Fibroblast of the conjunctiva (primary cell): ENCODE data around the gene ADAMTS17.

Source experiments
- DNase-seq: peaks from one replicate; pipeline ENCODE4 v3.0.0-alpha.2; 2010; ENCODE audit warnings: low read depth

The ADAMTS17 gene

GRCh38 chr15:100201376-100202280, 140.1 kb downstream of the ADAMTS17 start:
- no peak for DNase-seq

- DNase-seq: no peak
Measured at GRCh38 chr15:100200287-100200880, 141.4 kb downstream of the ADAMTS17 start.

- DNase-seq: no peak
Measured at GRCh38 chr15:100199711-100200286, 142.0 kb downstream of the ADAMTS17 start.

DNA sequence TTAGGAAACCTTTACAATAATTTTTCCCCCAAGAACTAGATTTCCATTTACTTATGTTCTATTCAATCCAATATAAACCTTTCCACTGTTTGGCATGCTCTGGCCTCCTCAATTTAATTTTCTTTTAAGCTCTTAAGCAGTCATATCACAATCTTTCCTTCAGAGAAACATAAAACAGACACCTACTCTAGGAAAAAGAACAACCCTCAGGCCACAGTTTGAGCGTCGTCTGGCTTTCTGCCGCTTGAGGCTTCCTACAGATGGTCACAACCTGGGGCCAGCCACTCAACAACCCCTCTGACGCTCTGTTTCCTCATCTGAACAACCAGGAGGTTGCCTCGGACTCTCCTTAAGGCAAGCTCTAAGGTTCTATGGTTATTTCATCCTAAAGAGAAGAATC, 143.3 kb downstream of the ADAMTS17 start:
- no peak for DNase-seq

DNA sequence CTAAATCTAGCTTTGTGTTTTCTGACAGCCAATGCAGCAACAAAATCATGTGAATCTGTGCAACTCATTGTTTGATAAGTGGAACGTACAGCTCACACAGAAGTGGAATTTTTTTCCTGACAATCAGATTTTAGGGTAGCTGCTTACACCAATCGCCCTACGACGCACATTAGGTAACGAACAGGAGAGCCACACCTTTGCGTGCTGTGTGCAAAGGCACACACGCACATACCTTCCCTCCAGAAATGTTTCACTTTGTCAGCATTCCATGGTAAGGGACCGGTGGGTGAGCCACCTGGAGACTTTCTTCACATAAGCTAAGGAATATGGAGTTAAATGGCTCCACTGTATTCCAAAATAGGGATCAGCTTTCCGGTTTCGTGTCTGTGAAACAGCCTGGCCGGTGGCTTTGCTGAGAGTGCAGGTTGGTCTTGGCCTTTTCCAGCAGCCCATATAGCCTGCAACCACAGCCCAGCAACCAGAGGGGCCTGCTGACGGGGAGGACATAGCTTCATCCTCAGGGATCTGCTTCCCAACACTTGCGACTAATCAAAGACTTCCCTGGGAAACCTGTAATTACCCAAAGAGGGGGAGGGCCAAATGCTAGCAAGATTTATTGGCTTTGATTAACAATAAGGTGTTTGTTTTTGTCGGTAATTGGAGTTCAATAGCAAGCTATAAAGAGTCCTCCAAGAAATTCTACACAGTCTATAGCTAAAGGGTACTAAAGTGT, 145.3 kb downstream of the ADAMTS17 start:
- DNase-seq: no peak

DNA sequence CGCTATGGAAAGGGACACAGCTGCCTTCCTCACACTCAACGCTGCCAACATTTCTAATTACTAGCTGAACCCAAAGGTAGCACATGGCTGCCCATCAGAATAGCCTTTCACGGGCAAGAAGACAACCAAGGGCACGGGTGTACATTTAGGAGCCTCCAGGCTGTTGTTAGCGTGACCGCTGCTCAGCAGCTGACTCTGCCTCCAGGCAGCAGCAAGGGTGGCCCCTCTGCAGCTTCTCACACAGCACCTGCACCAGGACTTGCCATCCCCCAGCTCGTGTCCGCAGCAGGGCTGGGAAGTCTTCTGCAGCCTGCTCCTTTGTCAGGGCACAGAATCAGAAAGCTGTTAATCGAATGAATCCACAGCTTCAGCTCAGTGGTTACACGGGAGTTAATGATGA, 146.8 kb downstream of the ADAMTS17 start:
- DNase-seq: no peak

- DNase-seq: no peak
Measured at GRCh38 chr15:100193277-100193860, 148.4 kb downstream of the ADAMTS17 start.

DNA sequence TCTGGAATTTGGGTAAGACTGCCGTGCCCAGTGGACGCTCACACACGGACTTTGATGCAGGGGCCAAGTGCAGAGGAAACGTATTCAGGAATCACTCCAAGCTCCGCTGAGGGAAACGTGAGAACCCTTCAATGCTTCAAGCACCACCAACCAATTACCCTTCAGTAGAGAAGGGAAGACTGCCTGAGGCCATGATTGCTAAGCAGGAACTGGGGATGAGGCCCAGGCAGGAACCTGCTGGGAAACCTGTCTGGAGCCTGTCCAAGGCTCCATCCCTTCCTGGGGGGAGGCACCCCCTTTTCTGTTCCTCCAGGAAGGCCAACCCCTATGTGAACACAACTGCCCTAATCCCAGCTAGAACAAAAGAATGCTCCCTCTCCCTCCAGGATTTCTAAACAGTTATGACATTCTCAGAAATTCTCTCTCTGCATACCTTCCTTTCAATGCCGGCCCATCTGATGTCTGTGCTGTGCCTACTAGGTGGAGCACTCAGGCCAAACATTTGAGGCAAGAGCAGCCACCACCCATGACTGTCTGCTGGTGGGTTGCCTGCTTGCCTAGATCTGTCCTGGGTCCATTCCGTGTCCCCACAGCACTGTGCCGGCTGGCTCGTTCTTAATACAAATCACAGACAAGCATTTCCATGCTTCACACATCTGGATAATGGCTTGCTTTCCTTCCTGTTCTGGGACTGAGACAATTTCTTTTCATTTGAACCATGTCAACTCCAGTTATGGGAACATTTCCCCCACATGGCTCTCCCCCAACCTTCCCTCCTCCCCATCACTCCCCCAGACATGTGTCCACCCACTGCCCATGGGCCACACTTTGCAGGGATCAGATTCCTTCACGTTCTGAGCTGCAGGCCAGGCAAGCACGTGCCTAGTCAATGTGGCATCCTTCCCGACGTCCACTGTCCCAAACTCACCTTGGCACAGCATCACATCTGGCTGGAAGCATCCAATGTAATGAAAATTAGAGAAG, 149.4 kb downstream of the ADAMTS17 start:
- DNase-seq: no peak

- no peak for DNase-seq
Measured at GRCh38 chr15:100191161-100191560, 150.6 kb downstream of the ADAMTS17 start.

GRCh38 chr15:100190675-100191074, 151.1 kb downstream of the ADAMTS17 start:
- no peak for DNase-seq

- DNase-seq: no peak
Measured at GRCh38 chr15:100189849-100190248, 151.9 kb downstream of the ADAMTS17 start.

GRCh38 chr15:100189319-100189718, 152.5 kb downstream of the ADAMTS17 start:
- DNase-seq: no peak

DNA sequence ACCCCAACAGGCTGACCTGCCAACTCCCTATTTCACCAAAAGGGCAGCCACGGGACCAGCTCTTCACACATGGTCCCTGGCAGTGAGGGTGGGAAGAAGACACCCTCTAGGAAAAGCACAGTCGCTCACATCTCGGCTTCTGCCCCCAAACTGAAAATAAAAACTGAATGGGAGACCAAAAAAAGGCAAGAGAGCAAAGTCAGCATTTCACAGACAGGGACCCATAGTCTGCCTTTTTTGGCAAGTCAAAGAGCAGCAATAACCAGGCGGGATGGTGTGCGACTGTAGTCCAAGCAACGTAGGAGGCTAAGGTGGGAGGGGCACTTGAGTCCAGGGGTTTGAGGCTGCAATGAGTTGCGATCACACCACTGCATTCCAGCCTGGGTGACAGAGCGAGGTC, 154.1 kb downstream of the ADAMTS17 start:
- no peak for DNase-seq

GRCh38 chr15:100186960-100187359, 154.8 kb downstream of the ADAMTS17 start:
- DNase-seq: no peak

DNA sequence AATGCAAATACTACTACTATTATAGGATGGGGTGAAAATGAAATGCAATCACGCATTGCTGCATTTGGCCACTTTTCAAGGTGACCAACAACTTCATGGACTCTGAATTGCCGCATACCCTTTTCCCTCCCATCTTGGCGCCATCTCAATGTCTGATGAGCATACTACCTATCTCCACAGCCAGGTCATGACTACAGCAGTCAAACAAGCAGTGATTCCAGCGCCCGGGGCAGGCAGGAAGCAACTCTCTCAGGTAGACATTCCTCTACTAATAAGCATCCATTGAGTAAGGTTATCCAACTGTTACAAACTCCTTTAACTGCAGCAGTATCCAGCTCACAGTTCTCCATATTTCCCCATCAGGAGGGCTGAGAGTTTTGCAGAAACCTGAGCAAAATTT, 155.4 kb downstream of the ADAMTS17 start:
- DNase-seq: no peak

DNA sequence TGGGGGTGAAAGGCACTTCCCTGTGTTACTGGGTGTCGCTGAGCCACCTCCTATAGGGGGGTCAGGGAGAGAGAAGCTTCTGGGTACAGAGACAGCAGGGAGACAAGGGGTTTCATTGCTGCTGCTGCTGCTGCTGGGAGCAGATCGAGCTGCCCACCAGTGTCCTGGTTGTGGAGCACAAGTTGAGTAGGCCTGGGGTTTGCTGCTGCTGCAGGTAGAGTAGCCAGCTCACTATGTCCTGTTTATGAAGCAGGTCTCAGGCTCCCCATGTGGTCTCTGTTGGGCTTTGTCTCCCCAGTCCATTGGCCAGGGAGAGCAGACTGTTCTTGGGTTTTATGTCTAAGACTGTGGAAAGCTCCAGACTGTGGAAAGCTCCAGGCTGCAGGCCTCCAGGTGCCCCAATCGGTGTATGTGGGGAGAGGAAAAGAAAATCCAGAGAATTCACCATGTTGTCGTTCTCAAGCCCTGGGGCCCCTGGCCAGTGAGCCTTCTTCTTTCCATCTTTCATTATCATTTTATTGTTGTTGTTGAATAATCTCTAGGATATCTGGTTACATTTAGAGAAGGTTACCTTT, 157.8 kb downstream of the ADAMTS17 start:
- no peak for DNase-seq

GRCh38 chr15:100180921-100181320, 160.9 kb downstream of the ADAMTS17 start:
- no peak for DNase-seq

DNA sequence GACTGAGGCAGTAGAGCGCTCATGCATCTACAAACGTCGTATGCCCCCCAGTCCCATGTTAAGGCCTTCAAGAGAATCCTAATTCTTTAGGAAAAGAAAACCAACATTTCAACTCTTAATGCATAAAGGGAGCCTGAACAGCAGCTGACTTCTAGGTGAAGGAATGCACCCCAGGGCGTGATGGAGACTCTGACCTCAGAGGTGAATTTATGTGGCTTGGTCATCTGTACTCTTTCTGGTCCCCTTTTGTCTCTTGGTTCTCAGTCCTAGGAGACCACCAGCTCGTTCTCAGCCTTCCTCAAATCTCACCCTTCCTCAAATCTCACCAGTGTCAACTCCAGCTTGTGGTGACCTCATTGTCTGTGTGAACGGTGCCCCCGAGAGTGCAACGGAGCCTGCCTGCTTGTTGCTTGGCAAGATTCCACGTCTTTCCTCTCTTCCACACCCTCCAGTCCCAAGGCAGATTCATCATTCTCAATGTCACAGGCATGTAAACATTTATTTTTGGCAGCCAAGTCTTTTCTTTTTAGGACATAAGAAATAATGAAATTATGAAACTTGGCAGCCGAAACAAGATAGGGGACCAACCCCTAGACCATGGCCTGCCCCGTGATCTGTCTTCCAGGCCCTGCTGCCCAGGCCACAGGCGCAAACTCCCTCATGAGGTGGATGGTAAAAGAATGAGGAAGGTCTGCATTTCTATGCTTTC, 166.2 kb downstream of the ADAMTS17 start:
- no peak for DNase-seq

DNA sequence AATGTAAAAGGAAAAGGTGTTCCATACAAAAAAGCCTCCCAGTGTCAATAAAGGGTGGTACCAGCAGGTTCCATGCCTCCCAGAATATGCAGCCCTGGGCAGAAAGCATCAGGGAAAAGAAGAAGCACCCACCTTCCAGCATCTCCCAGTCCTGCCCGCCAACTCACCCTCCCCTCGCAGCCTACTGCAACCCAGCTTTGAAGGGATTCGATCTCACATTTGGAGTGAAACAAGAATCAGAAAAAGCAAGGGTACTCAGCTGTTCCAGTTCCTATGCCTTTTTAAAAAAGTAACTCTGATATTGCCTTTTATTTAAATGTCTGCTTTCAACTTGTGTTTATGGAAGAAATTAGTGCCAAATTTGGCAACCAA, 166.9 kb downstream of the ADAMTS17 start:
- DNase-seq: no peak
